Measurements from ENCODE around the gene PDE2A. TPM values are rescaled to one million over a fixed set of nuclear protein-coding genes. Genes with fewer than 3 reads are reported as not detected.

PDE2A gene
- total and polyA plus RNA-seq, 10 of the 15 experiments (the other 5 are each of a cell fraction or from before 2014, with no cell fraction given): 0.06 to 0.15 (median 0.11) TPM; not detected in 6

DNA sequence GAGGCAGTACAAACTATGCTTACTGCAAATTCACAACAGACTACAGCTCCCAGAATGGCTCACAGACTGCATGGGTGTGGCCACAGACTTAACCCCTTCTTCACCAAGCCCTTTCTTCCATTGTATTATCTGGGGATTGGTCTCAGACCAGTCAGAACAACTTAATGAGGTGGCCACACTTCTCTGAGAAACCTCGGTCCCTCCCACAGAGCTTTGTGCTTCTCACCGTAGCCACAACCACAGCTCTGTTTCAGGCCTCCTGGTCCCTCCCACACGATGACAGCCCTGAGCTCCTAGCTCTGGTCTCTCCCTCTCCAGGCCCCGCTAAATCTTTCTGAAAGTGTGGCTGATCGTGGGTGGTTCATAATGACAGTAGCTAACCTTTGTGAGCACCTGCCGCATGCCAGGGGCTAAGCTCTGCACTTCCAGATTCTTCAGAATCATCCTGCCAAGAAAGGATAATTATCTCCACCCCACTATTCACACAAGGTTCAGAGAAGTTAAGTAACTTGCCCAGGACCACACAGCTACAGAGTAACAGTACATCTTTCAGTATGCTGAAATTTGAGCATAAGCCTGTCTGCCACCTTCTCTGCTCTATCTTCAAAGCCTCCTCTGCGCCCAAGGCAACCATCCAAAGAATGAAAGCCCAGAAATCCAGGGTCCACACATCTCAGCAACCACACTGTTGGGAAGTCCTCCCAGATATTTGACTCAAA lies 5.4 kb downstream of the PDE2A start (continued):
- TF ChIP-seq BACH1 (IDR thresholded peaks at IDR 0.05; ENCODE audit: borderline replicate concordance): no peak; the same call in 1 of the 2 replicates
- TF ChIP-seq MEF2A (IDR thresholded peaks at IDR 0.05; ENCODE audit: insufficient read depth, low read depth, low read length): 0 out of 2 replicates have a peak, but pooled peaks have one; percentile 22
- TF ChIP-seq TCF7 (IDR thresholded peaks at IDR 0.05; ENCODE audit: borderline replicate concordance): no peak
- 0 out of 2 replicates have a peak, but pooled peaks have one; percentile 12 for TF ChIP-seq NFYB (IDR thresholded peaks at IDR 0.05; ENCODE audit: insufficient read depth, low read depth, low read length)
- TF ChIP-seq, protein P1, sequence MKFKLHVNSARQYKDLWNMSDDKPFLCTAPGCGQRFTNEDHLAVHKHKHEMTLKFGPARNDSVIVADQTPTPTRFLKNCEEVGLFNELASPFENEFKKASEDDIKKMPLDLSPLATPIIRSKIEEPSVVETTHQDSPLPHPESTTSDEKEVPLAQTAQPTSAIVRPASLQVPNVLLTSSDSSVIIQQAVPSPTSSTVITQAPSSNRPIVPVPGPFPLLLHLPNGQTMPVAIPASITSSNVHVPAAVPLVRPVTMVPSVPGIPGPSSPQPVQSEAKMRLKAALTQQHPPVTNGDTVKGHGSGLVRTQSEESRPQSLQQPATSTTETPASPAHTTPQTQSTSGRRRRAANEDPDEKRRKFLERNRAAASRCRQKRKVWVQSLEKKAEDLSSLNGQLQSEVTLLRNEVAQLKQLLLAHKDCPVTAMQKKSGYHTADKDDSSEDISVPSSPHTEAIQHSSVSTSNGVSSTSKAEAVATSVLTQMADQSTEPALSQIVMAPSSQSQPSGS (IDR thresholded peaks at IDR 0.05; ENCODE audit: low read length): peak; percentile 48; the same call in 1 of the 2 replicates
- TF ChIP-seq IKZF1 (conservative IDR thresholded peaks at IDR 0.05): peak; percentile 60; the same call in 1 of the 2 replicates
- peak; percentile 75 for TF ChIP-seq PAX5 (IDR thresholded peaks at IDR 0.05; ENCODE audit: borderline replicate concordance, low read depth, low read length)
- TF ChIP-seq NBN (IDR thresholded peaks at IDR 0.05): peak; percentile 80
- TF ChIP-seq RUNX3 (IDR thresholded peaks at IDR 0.05; ENCODE audit: low read length): peak; percentile 93
- TF ChIP-seq NR2C1 (IDR thresholded peaks at IDR 0.05): no peak
- peak; percentile 58; the same call in 1 of the 3 replicates for TF ChIP-seq POU2F2 (IDR thresholded peaks at IDR 0.05; ENCODE audit: borderline replicate concordance, low read depth, low read length)
- TF ChIP-seq CHD1 (IDR thresholded peaks at IDR 0.05; ENCODE audit: low read depth, low read length): no peak
- no peak for TF ChIP-seq ZNF384 (IDR thresholded peaks at IDR 0.05; ENCODE audit: borderline replicate concordance, low read depth, low read length)
- peak; percentile 50; the same call in 1 of the 2 replicates for TF ChIP-seq ZNF217 (IDR thresholded peaks at IDR 0.05)
- TF ChIP-seq CBFB (IDR thresholded peaks at IDR 0.05; ENCODE audit: low read depth): peak; percentile 41; the same call in 1 of the 2 replicates
- peak; percentile 78 for TF ChIP-seq MEF2B (IDR thresholded peaks at IDR 0.05; ENCODE audit: partially characterized antibody, poor library complexity, severe bottlenecking)
- no peak for TF ChIP-seq SREBF1 (IDR thresholded peaks at IDR 0.05; ENCODE audit: low read length)
- TF ChIP-seq POLR2AphosphoS2 (IDR thresholded peaks at IDR 0.05; ENCODE audit: low read depth, low read length): no peak
- TF ChIP-seq MYC (IDR thresholded peaks at IDR 0.05; ENCODE audit: insufficient read depth, insufficient read length, insufficient replicate concordance, low read length, severe bottlenecking): no peak
- TF ChIP-seq, protein P2, sequence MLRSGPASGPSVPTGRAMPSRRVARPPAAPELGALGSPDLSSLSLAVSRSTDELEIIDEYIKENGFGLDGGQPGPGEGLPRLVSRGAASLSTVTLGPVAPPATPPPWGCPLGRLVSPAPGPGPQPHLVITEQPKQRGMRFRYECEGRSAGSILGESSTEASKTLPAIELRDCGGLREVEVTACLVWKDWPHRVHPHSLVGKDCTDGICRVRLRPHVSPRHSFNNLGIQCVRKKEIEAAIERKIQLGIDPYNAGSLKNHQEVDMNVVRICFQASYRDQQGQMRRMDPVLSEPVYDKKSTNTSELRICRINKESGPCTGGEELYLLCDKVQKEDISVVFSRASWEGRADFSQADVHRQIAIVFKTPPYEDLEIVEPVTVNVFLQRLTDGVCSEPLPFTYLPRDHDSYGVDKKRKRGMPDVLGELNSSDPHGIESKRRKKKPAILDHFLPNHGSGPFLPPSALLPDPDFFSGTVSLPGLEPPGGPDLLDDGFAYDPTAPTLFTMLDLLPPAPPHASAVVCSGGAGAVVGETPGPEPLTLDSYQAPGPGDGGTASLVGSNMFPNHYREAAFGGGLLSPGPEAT (IDR thresholded peaks at IDR 0.05; ENCODE audit: low read depth): peak; percentile 78
- TF ChIP-seq GATAD2B (conservative IDR thresholded peaks at IDR 0.05; ENCODE audit: low read depth): peak; percentile 22; the same call in 1 of the 2 replicates
- peak; percentile 79 for TF ChIP-seq BCL11A (IDR thresholded peaks at IDR 0.05; ENCODE audit: low read depth, low read length)
- no peak for TF ChIP-seq NRF1 (conservative IDR thresholded peaks at IDR 0.05; ENCODE audit: low read depth, low read length)
- TF ChIP-seq HDGF (IDR thresholded peaks at IDR 0.05): peak; percentile 81
- TF ChIP-seq ZBED1 (IDR thresholded peaks at IDR 0.05; ENCODE audit: borderline replicate concordance): no peak
- TF ChIP-seq NFXL1 (IDR thresholded peaks at IDR 0.05; ENCODE audit: borderline replicate concordance): peak; percentile 77; the same call in 1 of the 2 replicates
- peak; percentile 76 for TF ChIP-seq SIX5 (IDR thresholded peaks at IDR 0.05; ENCODE audit: low read depth, low read length, severe bottlenecking)
- 0 out of 2 replicates have a peak, but pooled peaks have one; percentile 16 for TF ChIP-seq CHD2 (IDR thresholded peaks at IDR 0.05; ENCODE audit: borderline replicate concordance, low read depth, low read length)
- peak in 1 of 2 experiments; percentile 36; a peak in 1 of 4 replicates for TF ChIP-seq EP300 (IDR thresholded peaks at IDR 0.05; ENCODE audit: borderline replicate concordance in 1 of 2, control insufficient read depth in 1 of 2, low read depth in 2 of 2, low read length in 2 of 2)
- TF ChIP-seq TBL1XR1 (IDR thresholded peaks at IDR 0.05; ENCODE audit: low read depth, low read length): peak; percentile 38; the same call in 1 of the 2 replicates
